B cell (primary cell): ENCODE results near the gene CSMD2. TPM values are rescaled to one million over a fixed set of nuclear protein-coding genes. Genes with fewer than 3 reads are reported as not detected.

Experiments used
- ATAC-seq: fragments of 200-7000 bp; cut with Tn5 transposase; one replicate; pipeline ENCODE4 v1.10.0; 2021; ENCODE audit warnings: low read depth, mild to moderate bottlenecking, moderate number of reproducible peaks, moderate library complexity
- CTCF ChIA-PET: fragments of 350-600 bp; sonication (Branson Sonifier 250); formaldehyde crosslinking; loops from one replicate; lab custom pipeline; 2021; ENCODE audit warnings: antibody characterized with exemption, inconsistent platforms; lab: Charles Lee
- POLR2A ChIA-PET: fragments of 350-600 bp; sonication (Branson Sonifier 250); formaldehyde crosslinking; loops from one replicate; lab custom pipeline; 2021; ENCODE audit warnings: antibody characterized with exemption; lab: Charles Lee
- DNase-seq: peaks from one replicate; pipeline ENCODE4 v3.0.0; 2013
- H2AFZ ChIP-seq: 2 replicates; pipeline ENCODE4 v1.6.1; 2012; ENCODE audit warnings: mild to moderate bottlenecking, low read depth, low read length; ENCODE audit not compliant: insufficient read depth, poor library complexity, severe bottlenecking
- H3K27ac ChIP-seq, 2 donors: 1 replicate in 1 of 2; 2 replicates in 1 of 2; pipeline ENCODE4 v1.5.1; 2012 to 2013; ENCODE audit warnings: low read length in 2 of 2, mild to moderate bottlenecking in 2 of 2, moderate library complexity in 1 of 2
- H3K27me3 ChIP-seq, 4 experiments: fragments of 200-600 bp in 1 of 4; sonication (generic) in 1 of 4; replicated peaks in 1 of 4; 1 replicate in 2 of 4; 2 replicates in 2 of 4; pipeline versions ENCODE4 v1.6.1 to v1.7.0; 2013 to 2016; ENCODE audit warnings: low read length in 3 of 4, mild to moderate bottlenecking in 2 of 4, mixed read lengths in 1 of 4, moderate library complexity in 1 of 4; ENCODE audit not compliant: insufficient read depth in 4 of 4, control insufficient read depth in 3 of 4; ENCODE audit errors: control extremely low read depth in 1 of 4
- H3K36me3 ChIP-seq, 2 experiments: replicated peaks in 1 of 2; 1 replicate in 1 of 2; 2 replicates in 1 of 2; pipeline versions ENCODE4 v1.6.1 to v1.7.1; 2013; ENCODE audit warnings: low read length in 1 of 2; ENCODE audit not compliant: insufficient read depth in 2 of 2, control insufficient read depth in 1 of 2; ENCODE audit errors: control extremely low read depth in 1 of 2, extremely low read depth in 1 of 2
- H3K4me1 ChIP-seq, 2 donors: fragments of 200-600 bp in 1 of 2; sonication (generic) in 1 of 2; 1 replicate in 1 of 2; 2 replicates in 1 of 2; pipeline versions ENCODE4 v1.5.1 to v1.6.1; 2013 to 2017; ENCODE audit warnings: low read length in 2 of 2; ENCODE audit not compliant: control insufficient read depth in 2 of 2, insufficient read depth in 2 of 2
- H3K4me2 ChIP-seq: replicated peaks from 2 replicates; pipeline ENCODE3; 2012; ENCODE audit warnings: mild to moderate bottlenecking, low read depth, low read length; ENCODE audit not compliant: poor library complexity, severe bottlenecking
- H3K4me3 ChIP-seq, 5 experiments: fragments of 200-600 bp in 1 of 5; sonication (generic) in 1 of 5; 1 replicate in 3 of 5; 2 replicates in 2 of 5; pipeline versions ENCODE4 v1.5.1 to v1.7.0; 2011 to 2016; ENCODE audit warnings: low read length in 4 of 5, mild to moderate bottlenecking in 4 of 5, low read depth in 2 of 5, control low read depth in 1 of 5, moderate library complexity in 1 of 5; ENCODE audit not compliant: insufficient read depth in 1 of 5; ENCODE audit errors: control extremely low read depth in 1 of 5, extremely low read depth in 1 of 5
- H3K79me2 ChIP-seq: fragments of 200-600 bp; sonication (generic); one replicate; pipeline ENCODE4 v1.6.0; 2016; ENCODE audit warnings: low read length; ENCODE audit not compliant: control insufficient read depth, insufficient read depth
- H3K9ac ChIP-seq: fragments of 200-600 bp; sonication (generic); 2 replicates; pipeline ENCODE4 v1.6.1; 2017; ENCODE audit warnings: mild to moderate bottlenecking, low read length, moderate library complexity
- H3K9me3 ChIP-seq, 3 donors: one replicate each; pipeline versions ENCODE4 v1.6.1 to v1.7.1; 2013; ENCODE audit warnings: low read length in 2 of 3; ENCODE audit not compliant: control insufficient read depth in 2 of 3, insufficient read depth in 1 of 3; ENCODE audit errors: control extremely low read depth in 1 of 3
- H4K20me1 ChIP-seq: 2 replicates; pipeline ENCODE4 v1.6.0; 2012; ENCODE audit warnings: mild to moderate bottlenecking, low read length; ENCODE audit not compliant: insufficient read depth, control insufficient read depth, poor library complexity, severe bottlenecking
- H3K27ac Mint-ChIP-seq: one replicate; pipeline ENCODE4 v1.8.0; 2021; ENCODE audit warnings: mixed read lengths
- H3K27me3 Mint-ChIP-seq: one replicate; pipeline ENCODE4 v1.8.0; 2021; ENCODE audit warnings: mixed read lengths
- H3K4me1 Mint-ChIP-seq: one replicate; pipeline ENCODE4 v1.8.0; 2021; ENCODE audit warnings: mixed read lengths
- H3K4me3 Mint-ChIP-seq: one replicate; pipeline ENCODE4 v1.8.0; 2021; ENCODE audit warnings: mixed read lengths
- H3K9me3 Mint-ChIP-seq: one replicate; pipeline ENCODE4 v1.8.0; 2022; ENCODE audit warnings: mixed read lengths; ENCODE audit not compliant: insufficient read depth
- EZH2 ChIP-seq: IDR thresholded peaks from 2 replicates; pipeline ENCODE4 v1.6.1; 2012; ENCODE audit warnings: borderline replicate concordance, low read depth, mild to moderate bottlenecking, moderate library complexity, low read length; ENCODE audit not compliant: insufficient read depth, poor library complexity, severe bottlenecking
- WGBS: methylation state at CpG from one replicate; pipeline ENCODE4 v1.1.5; 2013; ENCODE audit warnings: missing lambda C conversion rate; ENCODE audit not compliant: insufficient coverage; 5-methylcytosine and 5-hydroxymethylcytosine counted together
- intact Hi-C: fragments of 100-400 bp; cut with micrococcal nuclease; formaldehyde crosslinking; loops from one replicate; pipeline ENCODE4 v1.10.0; 2022
- polyA plus RNA-seq: library from polyadenylated mRNA; depleted of rRNA; stranded (reverse); fragments of >200 nt; gene quantifications from 2 replicates; pipeline ENCODE4 v1.2.3, GENCODE V29; 2012
- total RNA-seq, 2 donors: library from RNA; stranded (reverse); fragments of 120-200 nt in 1 of 2; gene quantifications; 1 replicate in 1 of 2; 2 replicates in 1 of 2; pipeline versions ENCODE4 v1.2.3 to v1.2.4, GENCODE V29; 2013 to 2022
- TF ChIP-seq, protein P1 (sequence below): fragments of 200-600 bp; IDR thresholded peaks from one replicate; pipeline ENCODE4 v1.8.0; 2022; ENCODE audit warnings: antibody characterized with exemption, mild to moderate bottlenecking

Gene CSMD2
- total and polyA plus RNA-seq, 2 donors (not counting 1 experiment from before 2014, with no cell fraction given): not detected

DNA sequence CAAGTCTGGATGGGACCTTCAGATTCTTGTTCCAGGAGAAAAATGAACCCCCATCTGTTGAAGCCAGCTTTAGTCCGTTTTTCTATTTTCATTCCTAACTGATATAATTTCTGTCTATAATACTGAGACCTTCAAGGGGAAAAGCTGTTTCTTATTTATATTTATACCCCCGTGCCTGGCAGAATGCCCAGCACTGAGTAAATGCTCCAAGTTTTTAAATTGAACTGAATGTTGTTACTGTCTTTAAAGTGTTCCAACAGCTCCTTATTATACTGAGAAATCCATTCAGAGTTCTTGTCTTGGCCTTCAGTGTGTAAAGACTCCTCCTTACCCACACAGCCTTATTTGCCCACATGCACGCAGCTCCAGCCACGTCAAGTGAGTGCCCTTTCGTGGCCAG is 479.8 kb downstream of the CSMD2 start:
- CTCF ChIA-PET: no interaction called here
- Histone ChIP-seq H3K36me3 (no peaks in the 10 kb centered on the region), H3K4me3 (no peak overlapping the region), H4K20me1 (no peaks in the 10 kb centered on the region), H3K4me1 (no peaks in the 10 kb centered on the region), H3K4me2 (no peak overlapping the region), H3K27ac (no peak overlapping the region), H2AFZ (no peak overlapping the region), H3K9me3 (no peaks in the 10 kb centered on the region), H3K79me2 (no peaks in the 10 kb centered on the region), H3K27me3 (peaks cover 0 to 9% (median 1%) of the 10 kb centered on the region in 4 experiments), H3K9ac (no peak overlapping the region)
- no peak for TF ChIP-seq EZH2
- TF ChIP-seq, protein P1, sequence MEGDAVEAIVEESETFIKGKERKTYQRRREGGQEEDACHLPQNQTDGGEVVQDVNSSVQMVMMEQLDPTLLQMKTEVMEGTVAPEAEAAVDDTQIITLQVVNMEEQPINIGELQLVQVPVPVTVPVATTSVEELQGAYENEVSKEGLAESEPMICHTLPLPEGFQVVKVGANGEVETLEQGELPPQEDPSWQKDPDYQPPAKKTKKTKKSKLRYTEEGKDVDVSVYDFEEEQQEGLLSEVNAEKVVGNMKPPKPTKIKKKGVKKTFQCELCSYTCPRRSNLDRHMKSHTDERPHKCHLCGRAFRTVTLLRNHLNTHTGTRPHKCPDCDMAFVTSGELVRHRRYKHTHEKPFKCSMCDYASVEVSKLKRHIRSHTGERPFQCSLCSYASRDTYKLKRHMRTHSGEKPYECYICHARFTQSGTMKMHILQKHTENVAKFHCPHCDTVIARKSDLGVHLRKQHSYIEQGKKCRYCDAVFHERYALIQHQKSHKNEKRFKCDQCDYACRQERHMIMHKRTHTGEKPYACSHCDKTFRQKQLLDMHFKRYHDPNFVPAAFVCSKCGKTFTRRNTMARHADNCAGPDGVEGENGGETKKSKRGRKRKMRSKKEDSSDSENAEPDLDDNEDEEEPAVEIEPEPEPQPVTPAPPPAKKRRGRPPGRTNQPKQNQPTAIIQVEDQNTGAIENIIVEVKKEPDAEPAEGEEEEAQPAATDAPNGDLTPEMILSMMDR: no peak
- no peaks in the 10 kb centered on the region for H3K4me1 Mint-ChIP-seq
- no peak overlapping the region for H3K27ac Mint-ChIP-seq
- no peak overlapping the region for H3K4me3 Mint-ChIP-seq
- H3K9me3 Mint-ChIP-seq: no peaks in the 10 kb centered on the region
- peaks cover 31% of the 10 kb centered on the region for H3K27me3 Mint-ChIP-seq
- DNase-seq (no peak), ATAC-seq (no peak)
- POLR2A ChIA-PET: no interaction called here
- 69% methylated on average over 3 of the region's 5 CpGs for WGBS
- intact Hi-C loops: no loop called here

DNA sequence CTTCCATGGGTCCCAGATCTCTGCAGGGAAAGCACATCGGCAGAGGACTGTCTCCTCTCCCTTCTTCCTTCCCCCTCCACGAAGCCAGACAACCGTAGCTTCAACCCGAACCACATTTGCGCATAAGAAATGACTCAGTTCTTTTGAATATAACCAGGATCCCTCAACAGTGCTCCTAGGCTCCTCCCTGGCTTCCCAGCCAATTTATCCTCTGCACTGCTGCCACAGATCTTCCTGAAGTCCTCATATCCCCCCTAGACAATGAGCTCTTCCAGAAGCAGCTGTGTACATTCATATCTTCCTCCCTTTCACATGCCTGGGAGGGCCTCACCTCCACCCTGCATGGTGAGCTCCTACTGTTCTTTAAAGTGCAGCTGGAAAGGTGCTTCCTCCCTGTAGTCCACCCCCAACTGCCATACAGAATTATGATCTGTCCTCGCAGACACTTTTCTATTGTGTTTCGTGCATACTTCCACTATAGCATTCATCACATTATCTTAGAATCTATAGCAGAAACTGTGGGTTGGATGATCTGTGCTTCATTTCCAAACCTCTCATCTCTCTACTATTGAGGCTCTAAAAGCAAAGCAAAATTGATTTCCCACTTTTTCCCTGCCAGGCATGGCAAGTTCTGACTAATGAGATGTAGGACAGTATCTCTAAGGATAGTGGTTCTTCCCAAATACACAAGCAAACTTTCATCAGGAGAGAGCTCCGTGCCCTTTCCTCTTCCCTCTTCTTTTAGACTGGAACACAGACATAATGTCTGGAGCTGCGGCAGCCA is 480.4 kb downstream of the CSMD2 start:
- Histone ChIP-seq H3K4me2 (no peak overlapping the region), H3K36me3 (no peaks in the 10 kb centered on the region), H3K27ac (no peak overlapping the region), H3K4me3 (no peak overlapping the region), H3K4me1 (no peaks in the 10 kb centered on the region), H3K9me3 (no peaks in the 10 kb centered on the region), H3K9ac (no peak overlapping the region), H3K79me2 (no peaks in the 10 kb centered on the region), H2AFZ (no peak overlapping the region), H3K27me3 (peaks cover 0 to 9% (median 1%) of the 10 kb centered on the region in 4 experiments), H4K20me1 (no peaks in the 10 kb centered on the region)
- CTCF ChIA-PET: no interaction called here
- Mint-ChIP-seq H3K27me3 (peaks cover 31% of the 10 kb centered on the region), H3K9me3 (no peaks in the 10 kb centered on the region), H3K4me1 (no peaks in the 10 kb centered on the region), H3K27ac (no peak overlapping the region), H3K4me3 (no peak overlapping the region)
- DNase-seq (no peak), ATAC-seq (no peak)
- POLR2A ChIA-PET: no interaction called here
- 81% methylated on average over 6 of the region's 9 CpGs for WGBS
- TF ChIP-seq, protein P1: no peak
- TF ChIP-seq EZH2: no peak
- intact Hi-C loops: no loop called here
